ENCODE results near the gene LIPG. TPM values are rescaled to one million over a fixed set of nuclear protein-coding genes. Genes with fewer than 3 reads are reported as not detected.

LIPG gene
- total RNA-seq, 1 experiment from 2014 or later = 92.0 TPM

GRCh38 chr18:49570836-49571235, 9.0 kb downstream of the LIPG start:
- ATAC-seq (no peak), DNase-seq (ENCODE audit: low read depth, low spot score) (no peak)
- Histone ChIP-seq H3K4me1 (ENCODE audit: control insufficient read depth, insufficient read depth, low read length) (no peaks in the 10 kb centered on the region), H3K4me3 (ENCODE audit: low read depth in 2 of 2, low read length in 2 of 2) (no peak overlapping the region), H3K36me3 (ENCODE audit: control insufficient read depth, insufficient read depth, low read length) (no peaks in the 10 kb centered on the region), H3K9me3 (ENCODE audit: control insufficient read depth, insufficient read depth, low read depth, low read length) (no peaks in the 10 kb centered on the region), H3K27me3 (ENCODE audit: control insufficient read depth, insufficient read depth, low read length) (no peaks in the 10 kb centered on the region), H3K27ac (ENCODE audit: low read length) (no peak overlapping the region)
- in situ Hi-C loops (cut with HindIII; ENCODE audit: low pct_unique_long_range_greater_than_20kb, low sequenced_read_pairs) = no loop called here
- POLR2A ChIA-PET = no interaction called here
- TF ChIP-seq SIN3A (IDR thresholded peaks at IDR 0.05; ENCODE audit: borderline replicate concordance, insufficient read depth, low read depth, low read length) (no peak), POLR2AphosphoS5 (IDR thresholded peaks at IDR 0.05; ENCODE audit: low read depth, low read length) (no peak), REST (IDR thresholded peaks at IDR 0.05; ENCODE audit: insufficient read depth in 1 of 2, low read depth in 2 of 2, low read length in 1 of 2) (no peak), TCF7L2 (IDR thresholded peaks at IDR 0.05; ENCODE audit: low read depth, low read length) (no peak), CTCF (IDR thresholded peaks at IDR 0.05) (no peak)
- intact Hi-C loops (cut with micrococcal nuclease; ENCODE audit: unreplicated experiment) = no loop called here
- BruUV-seq (replicated peaks) = no TSS peak
- CTCF ChIA-PET = interaction anchor here (0.6 kb wide), 1 partner anchor 14 kb away, joined by 4 read pairs; no protein-coding TSS in a partner anchor

GRCh38 chr18:49572611-49573345, 10.9 kb downstream of the LIPG start:
- Histone ChIP-seq H3K9me3 (ENCODE audit: control insufficient read depth, insufficient read depth, low read depth, low read length) (no peaks in the 10 kb centered on the region), H3K4me1 (ENCODE audit: control insufficient read depth, insufficient read depth, low read length) (no peaks in the 10 kb centered on the region), H3K4me3 (ENCODE audit: low read depth in 2 of 2, low read length in 2 of 2) (no peak overlapping the region), H3K36me3 (ENCODE audit: control insufficient read depth, insufficient read depth, low read length) (no peaks in the 10 kb centered on the region), H3K27ac (ENCODE audit: low read length) (no peak overlapping the region), H3K27me3 (ENCODE audit: control insufficient read depth, insufficient read depth, low read length) (no peaks in the 10 kb centered on the region)
- no peak for DNase-seq (ENCODE audit: low read depth, low spot score)
- CTCF ChIA-PET = no interaction called here
- no peak; the same call in 1 of the 2 replicates for ATAC-seq
- no TSS peak for BruUV-seq (replicated peaks)
- TF ChIP-seq POLR2AphosphoS5 (IDR thresholded peaks at IDR 0.05; ENCODE audit: low read depth, low read length) (no peak), SIN3A (IDR thresholded peaks at IDR 0.05; ENCODE audit: borderline replicate concordance, insufficient read depth, low read depth, low read length) (no peak), REST (IDR thresholded peaks at IDR 0.05; ENCODE audit: insufficient read depth in 1 of 2, low read depth in 2 of 2, low read length in 1 of 2) (no peak), TCF7L2 (IDR thresholded peaks at IDR 0.05; ENCODE audit: low read depth, low read length) (no peak), CTCF (IDR thresholded peaks at IDR 0.05) (no peak)
- POLR2A ChIA-PET = no interaction called here
- intact Hi-C loops (cut with micrococcal nuclease; ENCODE audit: unreplicated experiment) (no loop called here), in situ Hi-C loops (cut with HindIII; ENCODE audit: low pct_unique_long_range_greater_than_20kb, low sequenced_read_pairs) (no loop called here)
